Right atrium auricular region (tissue), 2 donors: ENCODE results near the gene TSPAN18. TPM values are rescaled to one million over a fixed set of nuclear protein-coding genes. Genes with fewer than 3 reads are reported as not detected.

Source experiments
- DNase-seq: peaks from one replicate; pipeline ENCODE4 v3.0.0-alpha.2; 2019; ENCODE audit warnings: low spot score
- H3K27ac ChIP-seq, 2 donors: fragments of 200-600 bp; sonication (generic); 1 replicate in 1 of 2; 2 replicates in 1 of 2; pipeline ENCODE4 v1.5.1; 2016 to 2019
- H3K27me3 ChIP-seq, 2 donors: fragments of 200-600 bp; sonication (generic); one replicate each; pipeline versions ENCODE4 v1.5.1 to v1.6.0; 2017 to 2019
- H3K36me3 ChIP-seq: fragments of 200-600 bp; sonication (generic); one replicate; pipeline ENCODE4 v1.5.1; 2016
- H3K4me1 ChIP-seq, 2 donors: fragments of 200-600 bp; sonication (generic); one replicate each; pipeline versions ENCODE4 v1.5.1 to v1.6.0; 2017 to 2019
- H3K4me3 ChIP-seq, 2 donors: fragments of 200-600 bp; sonication (generic); 1 replicate in 1 of 2; 2 replicates in 1 of 2; pipeline ENCODE4 v1.5.1; 2017 to 2019; ENCODE audit warnings: mild to moderate bottlenecking in 1 of 2, moderate library complexity in 1 of 2
- H3K9me3 ChIP-seq, 2 donors: fragments of 200-600 bp; sonication (generic); one replicate each; pipeline ENCODE4 v1.5.1; 2019
- total RNA-seq, 2 donors: library from RNA; depleted of rRNA; stranded (reverse); fragments of >200 nt; gene quantifications; one replicate each; pipeline ENCODE4 v1.1.0, GENCODE V29; 2016
- TF ChIP-seq, protein P1 (sequence below), 2 donors: fragments of 200-600 bp; sonication (generic); IDR thresholded peaks; one replicate each; pipeline ENCODE4 v1.5.1; 2019; ENCODE audit warnings: antibody characterized with exemption in 2 of 2

Gene TSPAN18
- total RNA-seq, 2 donors from 2014 or later: 76.3 to 79.3 TPM

- DNase-seq: no peak
- TF ChIP-seq, protein P1, sequence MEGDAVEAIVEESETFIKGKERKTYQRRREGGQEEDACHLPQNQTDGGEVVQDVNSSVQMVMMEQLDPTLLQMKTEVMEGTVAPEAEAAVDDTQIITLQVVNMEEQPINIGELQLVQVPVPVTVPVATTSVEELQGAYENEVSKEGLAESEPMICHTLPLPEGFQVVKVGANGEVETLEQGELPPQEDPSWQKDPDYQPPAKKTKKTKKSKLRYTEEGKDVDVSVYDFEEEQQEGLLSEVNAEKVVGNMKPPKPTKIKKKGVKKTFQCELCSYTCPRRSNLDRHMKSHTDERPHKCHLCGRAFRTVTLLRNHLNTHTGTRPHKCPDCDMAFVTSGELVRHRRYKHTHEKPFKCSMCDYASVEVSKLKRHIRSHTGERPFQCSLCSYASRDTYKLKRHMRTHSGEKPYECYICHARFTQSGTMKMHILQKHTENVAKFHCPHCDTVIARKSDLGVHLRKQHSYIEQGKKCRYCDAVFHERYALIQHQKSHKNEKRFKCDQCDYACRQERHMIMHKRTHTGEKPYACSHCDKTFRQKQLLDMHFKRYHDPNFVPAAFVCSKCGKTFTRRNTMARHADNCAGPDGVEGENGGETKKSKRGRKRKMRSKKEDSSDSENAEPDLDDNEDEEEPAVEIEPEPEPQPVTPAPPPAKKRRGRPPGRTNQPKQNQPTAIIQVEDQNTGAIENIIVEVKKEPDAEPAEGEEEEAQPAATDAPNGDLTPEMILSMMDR (IDR thresholded peaks at IDR 0.05): no peak
- no peaks in the 10 kb centered on the region for H3K9me3 ChIP-seq
- peak overlapping the region; percentile 92 to 94 for H3K27ac ChIP-seq
- no peaks in the 10 kb centered on the region for H3K27me3 ChIP-seq
- no peaks in the 10 kb centered on the region for H3K36me3 ChIP-seq
- peaks cover 0 to 80% of the 10 kb centered on the region in 2 donors for H3K4me1 ChIP-seq
- no peak overlapping the region for H3K4me3 ChIP-seq
Observed at GRCh38 chr11:44729063-44729462, 2.3 kb downstream of the TSPAN18 start.

DNA sequence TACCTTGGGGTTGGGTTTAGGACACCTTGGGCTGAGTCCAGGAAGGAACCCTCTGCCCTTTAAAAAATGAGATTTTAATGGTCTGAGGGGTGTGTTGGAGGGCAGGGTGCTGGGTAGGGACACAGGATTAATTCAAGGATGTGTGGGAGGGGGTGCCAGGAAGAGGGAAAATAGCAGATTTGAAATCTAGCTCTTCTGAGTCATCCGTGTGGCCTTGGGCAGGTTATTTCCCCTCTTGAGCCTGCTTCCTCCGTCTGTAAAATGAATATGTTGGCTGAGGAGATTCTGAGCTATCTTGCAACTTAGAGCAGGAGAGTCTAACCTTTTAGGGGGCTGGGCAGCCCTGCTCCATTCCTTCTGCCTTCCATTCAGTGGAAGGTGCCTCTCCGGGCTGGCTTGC is 3.0 kb downstream of the TSPAN18 start:
- TF ChIP-seq, protein P1 (IDR thresholded peaks at IDR 0.05): no peak

GRCh38 chr11:44730775-44731174 is 4.0 kb downstream of the TSPAN18 start:
- H3K4me1 ChIP-seq: peaks cover 0 to 85% of the 10 kb centered on the region in 2 donors
- TF ChIP-seq, protein P1 (IDR thresholded peaks at IDR 0.05): no peak

More for the DNA sequence above, 3.0 kb downstream of the TSPAN18 start:
- H3K4me3 ChIP-seq: no peak overlapping the region
- H3K9me3 ChIP-seq: no peaks in the 10 kb centered on the region
- no peaks in the 10 kb centered on the region for H3K27me3 ChIP-seq
- peak overlapping the region; percentile 92 to 94 for H3K27ac ChIP-seq
- H3K36me3 ChIP-seq: no peaks in the 10 kb centered on the region
- peaks cover 0 to 87% of the 10 kb centered on the region in 2 donors for H3K4me1 ChIP-seq
- DNase-seq: no peak

GRCh38 chr11:44731685-44732430 is 5.1 kb downstream of the TSPAN18 start:
- Histone ChIP-seq H3K36me3 (no peaks in the 10 kb centered on the region), H3K27ac (peak overlapping the region; percentile 59 to 92), H3K27me3 (no peaks in the 10 kb centered on the region), H3K4me3 (no peak overlapping the region), H3K4me1 (peaks cover 0 to 80% of the 10 kb centered on the region in 2 donors), H3K9me3 (no peaks in the 10 kb centered on the region)
- no peak for DNase-seq
- TF ChIP-seq, protein P1 (IDR thresholded peaks at IDR 0.05): no peak

More at GRCh38 chr11:44730775-44731174, 4.0 kb downstream of the TSPAN18 start:
- H3K36me3 ChIP-seq: no peaks in the 10 kb centered on the region
- no peak for DNase-seq
- H3K27me3 ChIP-seq: no peaks in the 10 kb centered on the region
- H3K4me3 ChIP-seq: no peak overlapping the region
- peak overlapping the region in 1 of 2 donors; percentile 92 for H3K27ac ChIP-seq
- H3K9me3 ChIP-seq: no peaks in the 10 kb centered on the region

GRCh38 chr11:44732564-44732963 is 5.8 kb downstream of the TSPAN18 start:
- H3K27ac ChIP-seq: peak overlapping the region; percentile 59 to 92
- H3K4me3 ChIP-seq: no peak overlapping the region
- DNase-seq: no peak
- H3K27me3 ChIP-seq: no peaks in the 10 kb centered on the region
- TF ChIP-seq, protein P1 (IDR thresholded peaks at IDR 0.05): no peak
- H3K4me1 ChIP-seq: peaks cover 0 to 77% of the 10 kb centered on the region in 2 donors
- no peaks in the 10 kb centered on the region for H3K36me3 ChIP-seq
- H3K9me3 ChIP-seq: no peaks in the 10 kb centered on the region
